Esophagus muscularis mucosa (tissue), 4 donors: ENCODE results near the gene HAS3. TPM values are rescaled to one million over a fixed set of nuclear protein-coding genes. Genes with fewer than 3 reads are reported as not detected.

Experiments used
- DNase-seq: peaks from one replicate; pipeline ENCODE4 v3.0.0-alpha.2; 2017; ENCODE audit errors: extremely low spot score
- H3K27ac ChIP-seq, 4 donors: fragments of 200-600 bp; sonication (generic); replicated peaks in 1 of 4; 1 replicate in 3 of 4; 2 replicates in 1 of 4; pipeline ENCODE4 v1.5.1; 2016 to 2019; ENCODE audit warnings: mild to moderate bottlenecking in 1 of 4
- H3K27me3 ChIP-seq, 4 donors: fragments of 200-600 bp; sonication (generic); one replicate each; pipeline versions ENCODE4 v1.5.1 to v1.6.0; 2016 to 2019
- H3K36me3 ChIP-seq, 4 donors: fragments of 200-600 bp; sonication (generic); one replicate each; pipeline ENCODE4 v1.5.1; 2016 to 2019
- H3K4me1 ChIP-seq, 4 donors: fragments of 200-600 bp; sonication (generic); one replicate each; pipeline ENCODE4 v1.5.1; 2016 to 2019
- H3K4me3 ChIP-seq, 4 donors: fragments of 200-600 bp; sonication (generic); 1 replicate in 2 of 4; 2 replicates in 2 of 4; pipeline ENCODE4 v1.5.1; 2016 to 2019; ENCODE audit warnings: mild to moderate bottlenecking in 4 of 4, moderate library complexity in 1 of 4
- H3K9me3 ChIP-seq, 4 donors: fragments of 200-600 bp; sonication (generic); 1 replicate in 3 of 4; 2 replicates in 1 of 4; pipeline ENCODE4 v1.5.1; 2016 to 2019
- CTCF ChIP-seq, 3 experiments: fragments of 200-600 bp in 2 of 3; fragments of 450-650 bp in 1 of 3; sonication (generic) in 2 of 3; IDR thresholded peaks; one replicate each; pipeline ENCODE4 v1.5.1; 2017 to 2019; ENCODE audit warnings: antibody characterized with exemption in 3 of 3, mild to moderate bottlenecking in 2 of 3, moderate library complexity in 1 of 3
- EP300 ChIP-seq: sonication (generic); formaldehyde crosslinking; IDR thresholded peaks from one replicate; pipeline ENCODE4 v1.6.1; 2017; ENCODE audit warnings: antibody characterized with exemption
- POLR2A ChIP-seq: fragments of 450-650 bp; IDR thresholded peaks from one replicate; pipeline ENCODE4 v1.6.1; 2017; ENCODE audit warnings: antibody characterized with exemption, moderate library complexity, mild to moderate bottlenecking, low read depth
- POLR2AphosphoS5 ChIP-seq, 2 donors: sonication (generic); formaldehyde crosslinking; IDR thresholded peaks; one replicate each; pipeline ENCODE4 v1.6.1; 2017; ENCODE audit warnings: antibody characterized with exemption in 2 of 2
- WGBS: methylation state at CpG from one replicate; pipeline ENCODE4 v1.1.5; 2018; 5-methylcytosine and 5-hydroxymethylcytosine counted together
- intact Hi-C: fragments of 100-400 bp; cut with DNase I; formaldehyde crosslinking; loops from one replicate; pipeline ENCODE4 v1.15.1; 2023
- total RNA-seq, 4 donors: library from RNA; depleted of rRNA; stranded (reverse); fragments of >200 nt; gene quantifications; one replicate each; pipeline versions ENCODE4 v1.1.0 to v1.2.1, GENCODE V29; 2016

Gene HAS3
- total RNA-seq, 4 donors from 2014 or later: 0.13 to 1.3 (median 0.49) TPM

- H3K9me3 ChIP-seq: no peaks in the 10 kb centered on the region
- H3K36me3 ChIP-seq: no peaks in the 10 kb centered on the region
- peaks cover 1 to 9% (median 2%) of the 10 kb centered on the region in 4 donors for H3K4me1 ChIP-seq
- TF ChIP-seq EP300 (no peak), POLR2A (no peak), CTCF (IDR thresholded peaks at IDR 0.05) (no peak), POLR2AphosphoS5 (IDR thresholded peaks at IDR 0.05) (no peak)
- DNase-seq: no peak
- no peaks in the 10 kb centered on the region for H3K27me3 ChIP-seq
- 76% methylated on average over 11 of the region's 11 CpGs for WGBS
- no peak overlapping the region for H3K4me3 ChIP-seq
- intact Hi-C loops: no loop called here
- no peak overlapping the region for H3K27ac ChIP-seq
These were observed 5.3 kb upstream of the HAS3 start for GRCh38 chr16:69100071-69100691.

GRCh38 chr16:69106491-69107315 lies 1.2 kb downstream of the HAS3 start:
- no peak overlapping the region for H3K27ac ChIP-seq
- H3K4me1 ChIP-seq: peaks cover 32 to 34% (median 34%) of the 10 kb centered on the region in 4 donors
- no peaks in the 10 kb centered on the region for H3K9me3 ChIP-seq
- H3K4me3 ChIP-seq: peak overlapping the region; percentile 61 to 74 (median 66)
- H3K27me3 ChIP-seq: peaks cover 0 to 35% (median 0%) of the 10 kb centered on the region in 4 donors
- WGBS: 0% methylated on average over 7 of the region's 55 CpGs
- intact Hi-C loops: no loop called here
- TF ChIP-seq CTCF (IDR thresholded peaks at IDR 0.05) (no peak), EP300 (no peak), POLR2A (no peak), POLR2AphosphoS5 (IDR thresholded peaks at IDR 0.05) (no peak)
- peaks cover 0 to 24% (median 15%) of the 10 kb centered on the region in 4 donors for H3K36me3 ChIP-seq
- no peak for DNase-seq

GRCh38 chr16:69107316-69107962 lies 2.0 kb downstream of the HAS3 start:
- Histone ChIP-seq H3K27ac (no peak overlapping the region), H3K36me3 (peaks cover 0 to 26% (median 15%) of the 10 kb centered on the region in 4 donors), H3K4me3 (peak overlapping the region; percentile 61 to 74 (median 66)), H3K9me3 (no peaks in the 10 kb centered on the region), H3K27me3 (peaks cover 0 to 35% (median 0%) of the 10 kb centered on the region in 4 donors), H3K4me1 (peaks cover 32 to 35% (median 34%) of the 10 kb centered on the region in 4 donors)
- TF ChIP-seq POLR2A (no peak), CTCF (IDR thresholded peaks at IDR 0.05) (no peak), EP300 (no peak), POLR2AphosphoS5 (IDR thresholded peaks at IDR 0.05) (no peak)
- DNase-seq: no peak
- WGBS: 2% methylated on average over 25 of the region's 52 CpGs
- intact Hi-C loops: no loop called here

GRCh38 chr16:69108064-69108904 lies 2.8 kb downstream of the HAS3 start:
- intact Hi-C loops: no loop called here

More at GRCh38 chr16:69108064-69108904, 2.8 kb downstream of the HAS3 start:
- peaks cover 34 to 43% (median 39%) of the 10 kb centered on the region in 4 donors for H3K4me1 ChIP-seq
- H3K9me3 ChIP-seq: no peaks in the 10 kb centered on the region
- DNase-seq: no peak
- peak overlapping the region; percentile 61 to 74 (median 66) for H3K4me3 ChIP-seq
- peaks cover 0 to 30% (median 15%) of the 10 kb centered on the region in 4 donors for H3K36me3 ChIP-seq
- no peak overlapping the region for H3K27ac ChIP-seq
- TF ChIP-seq POLR2AphosphoS5 (IDR thresholded peaks at IDR 0.05) (no peak), EP300 (no peak), CTCF (IDR thresholded peaks at IDR 0.05) (no peak), POLR2A (no peak)
- peaks cover 0 to 35% (median 0%) of the 10 kb centered on the region in 4 donors for H3K27me3 ChIP-seq
- 63% methylated on average over 9 of the region's 9 CpGs for WGBS
